OCI-LY7 (cell line): ENCODE results near the gene NR2F2. TPM values are rescaled to one million over a fixed set of nuclear protein-coding genes. Genes with fewer than 3 reads are reported as not detected.

Source experiments
- BruUV-seq: library from RNA; stranded (reverse); fragments of 400-500 nt; replicated peaks from 2 replicates; lab custom pipeline; 2021; lab: Mats Ljungman, UMichigan
- CTCF ChIA-PET: fragments of 300-600 bp; sonication (Branson Sonifier 250); formaldehyde crosslinking; loops from one replicate; lab custom pipeline; 2022; ENCODE audit warnings: antibody characterized with exemption; ENCODE audit not compliant: unreplicated experiment; lab: Charles Lee
- POLR2A ChIA-PET: fragments of 300-600 bp; sonication (Branson Sonifier 250); formaldehyde crosslinking; loops from one replicate; lab custom pipeline; 2022; ENCODE audit warnings: antibody characterized with exemption; lab: Charles Lee
- DNase-seq: peaks from one replicate; pipeline ENCODE4 v3.0.0-alpha.2; 2015; ENCODE audit warnings: low spot score
- H2AFZ ChIP-seq: fragments of 200-600 bp; sonication (generic), shearing (Covaris generic); 2 replicates; pipeline ENCODE4 v1.6.1; 2014; ENCODE audit warnings: mild to moderate bottlenecking, antibody characterized with exemption, low read length, moderate library complexity
- H3K27ac ChIP-seq: fragments of 200-600 bp; sonication (generic); 2 replicates; pipeline ENCODE4 v1.5.1; 2014; ENCODE audit warnings: mixed run types, low read depth, mild to moderate bottlenecking, moderate library complexity, low read length, inconsistent platforms; ENCODE audit not compliant: poor library complexity, severe bottlenecking
- H3K36me3 ChIP-seq: fragments of 200-600 bp; sonication (generic); 2 replicates; pipeline ENCODE4 v1.6.1; 2014; ENCODE audit warnings: mild to moderate bottlenecking, antibody characterized with exemption, low read length, moderate library complexity, mixed read lengths; ENCODE audit not compliant: insufficient read depth
- H3K4me1 ChIP-seq: fragments of 200-600 bp; sonication (generic); 2 replicates; pipeline ENCODE4 v1.5.1; 2014; ENCODE audit warnings: mild to moderate bottlenecking, low read length; ENCODE audit not compliant: insufficient read depth, poor library complexity, severe bottlenecking
- H3K4me2 ChIP-seq: fragments of 200-600 bp; sonication (generic); 2 replicates; pipeline ENCODE4 v1.6.1; 2014; ENCODE audit warnings: mild to moderate bottlenecking, low read length
- H3K4me3 ChIP-seq: fragments of 200-600 bp; sonication (generic); 2 replicates; pipeline ENCODE4 v1.5.1; 2014; ENCODE audit warnings: mild to moderate bottlenecking, low read depth, low read length; ENCODE audit not compliant: poor library complexity, severe bottlenecking
- H3K79me2 ChIP-seq: fragments of 200-600 bp; sonication (generic); 2 replicates; pipeline ENCODE4 v1.6.1; 2016; ENCODE audit warnings: low read depth, mild to moderate bottlenecking, low read length, moderate library complexity, mixed read lengths; ENCODE audit not compliant: insufficient read depth
- H3K9me2 ChIP-seq: fragments of 200-600 bp; sonication (generic); 2 replicates; pipeline ENCODE4 v1.6.1; 2016; ENCODE audit warnings: mild to moderate bottlenecking, low read length, mixed read lengths; ENCODE audit not compliant: insufficient read depth
- H3K9me3 ChIP-seq: fragments of 200-600 bp; sonication (generic); 2 replicates; pipeline ENCODE4 v1.6.1; 2014; ENCODE audit warnings: mild to moderate bottlenecking, mixed run types, low read length, mixed read lengths
- H4K20me1 ChIP-seq: fragments of 200-600 bp; sonication (generic); 2 replicates; pipeline ENCODE4 v1.6.1; 2014; ENCODE audit warnings: mild to moderate bottlenecking, antibody characterized with exemption, low read length, moderate library complexity, mixed read lengths; ENCODE audit not compliant: insufficient read depth
- CTCF ChIP-seq: fragments of 200-600 bp; sonication (generic); conservative IDR thresholded peaks from 2 replicates; pipeline ENCODE4 v1.5.1; 2014; ENCODE audit warnings: mild to moderate bottlenecking, antibody characterized with exemption, low read length, moderate library complexity, mixed read lengths
- EZH2phosphoT487 ChIP-seq: fragments of 200-600 bp; sonication (generic); IDR thresholded peaks from 2 replicates; pipeline ENCODE4 v1.6.1; 2018; ENCODE audit warnings: low read depth, borderline replicate concordance, mild to moderate bottlenecking, mixed run types, antibody characterized with exemption, low read length, moderate library complexity, mixed read lengths
- intact Hi-C: fragments of 100-400 bp; cut with micrococcal nuclease; formaldehyde crosslinking; loops from one replicate; pipeline ENCODE4 v1.10.0; 2022; ENCODE audit not compliant: unreplicated experiment
- total RNA-seq, 2 experiments: library from RNA; depleted of rRNA in 1 of 2; stranded (reverse); fragments of >200 nt in 1 of 2; shearing (Covaris generic) in 1 of 2; gene quantifications; 2 replicates each; pipeline ENCODE4 v1.2.3, GENCODE V29; 2014 to 2022

Gene NR2F2
- total RNA-seq, 2 experiments from 2014 or later = not detected

DNA sequence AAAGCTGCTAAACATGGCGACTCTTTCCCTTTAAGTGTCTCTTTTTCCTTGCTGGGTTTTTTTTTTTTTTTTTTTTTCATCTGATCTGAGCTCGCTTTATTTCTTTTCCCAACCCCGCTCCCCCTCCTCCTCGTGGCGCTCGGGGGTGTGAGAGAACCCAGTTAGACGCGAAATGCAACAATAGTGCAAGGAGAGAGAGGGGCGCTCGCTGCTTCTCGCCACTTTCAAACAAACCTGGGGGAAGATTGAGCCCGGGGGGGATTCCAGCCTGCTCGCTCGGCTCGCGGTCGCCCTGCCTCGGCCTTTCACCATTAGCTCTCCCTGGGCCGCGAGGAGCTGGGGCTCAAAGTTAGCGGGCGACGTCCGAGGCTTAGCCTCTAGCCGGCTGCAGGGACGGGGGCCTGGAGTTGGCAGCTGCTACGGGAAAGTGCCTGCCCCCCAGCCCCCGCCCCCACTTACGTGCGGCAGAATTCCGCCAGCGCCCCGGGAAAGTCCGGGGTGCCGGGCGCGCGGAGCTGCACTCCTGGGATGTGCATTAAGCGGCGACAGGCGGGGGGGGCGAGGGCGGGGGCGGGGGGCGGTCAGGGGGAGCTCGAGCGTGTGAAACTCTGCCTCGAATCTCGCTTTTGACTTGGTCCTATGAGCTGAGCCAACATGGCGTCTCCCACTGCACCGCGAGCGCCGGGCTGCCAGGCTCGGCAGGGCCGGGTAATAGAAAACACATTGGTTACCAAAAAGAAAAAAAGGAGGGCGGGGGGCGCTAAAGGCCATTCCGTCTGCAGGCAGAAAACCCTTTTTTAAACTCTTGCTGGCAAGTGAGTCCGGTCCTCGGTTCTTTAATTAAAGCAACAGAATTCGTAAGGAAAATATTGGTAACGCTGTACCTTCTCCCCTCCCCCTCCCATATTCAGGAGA is 10.4 kb downstream of the NR2F2 start:
- intact Hi-C loops = no loop called here
- Histone ChIP-seq H3K79me2 (no peaks in the 10 kb centered on the region), H3K4me1 (no peaks in the 10 kb centered on the region), H3K27ac (no peak overlapping the region), H4K20me1 (no peaks in the 10 kb centered on the region), H3K9me3 (no peaks in the 10 kb centered on the region), H3K4me2 (no peak overlapping the region), H3K9me2 (no peaks in the 10 kb centered on the region), H2AFZ (no peak overlapping the region), H3K36me3 (no peaks in the 10 kb centered on the region), H3K4me3 (no peak overlapping the region)
- ChIA-PET POLR2A (interaction anchor here (0.6 kb wide), 1 partner anchor 9 kb away, joined by 7 read pairs; no protein-coding TSS in a partner anchor), CTCF (no interaction called here)
- no peak for TF ChIP-seq CTCF
- TF ChIP-seq EZH2phosphoT487 = no peak
- no peak for DNase-seq
- BruUV-seq = no TSS peak

DNA sequence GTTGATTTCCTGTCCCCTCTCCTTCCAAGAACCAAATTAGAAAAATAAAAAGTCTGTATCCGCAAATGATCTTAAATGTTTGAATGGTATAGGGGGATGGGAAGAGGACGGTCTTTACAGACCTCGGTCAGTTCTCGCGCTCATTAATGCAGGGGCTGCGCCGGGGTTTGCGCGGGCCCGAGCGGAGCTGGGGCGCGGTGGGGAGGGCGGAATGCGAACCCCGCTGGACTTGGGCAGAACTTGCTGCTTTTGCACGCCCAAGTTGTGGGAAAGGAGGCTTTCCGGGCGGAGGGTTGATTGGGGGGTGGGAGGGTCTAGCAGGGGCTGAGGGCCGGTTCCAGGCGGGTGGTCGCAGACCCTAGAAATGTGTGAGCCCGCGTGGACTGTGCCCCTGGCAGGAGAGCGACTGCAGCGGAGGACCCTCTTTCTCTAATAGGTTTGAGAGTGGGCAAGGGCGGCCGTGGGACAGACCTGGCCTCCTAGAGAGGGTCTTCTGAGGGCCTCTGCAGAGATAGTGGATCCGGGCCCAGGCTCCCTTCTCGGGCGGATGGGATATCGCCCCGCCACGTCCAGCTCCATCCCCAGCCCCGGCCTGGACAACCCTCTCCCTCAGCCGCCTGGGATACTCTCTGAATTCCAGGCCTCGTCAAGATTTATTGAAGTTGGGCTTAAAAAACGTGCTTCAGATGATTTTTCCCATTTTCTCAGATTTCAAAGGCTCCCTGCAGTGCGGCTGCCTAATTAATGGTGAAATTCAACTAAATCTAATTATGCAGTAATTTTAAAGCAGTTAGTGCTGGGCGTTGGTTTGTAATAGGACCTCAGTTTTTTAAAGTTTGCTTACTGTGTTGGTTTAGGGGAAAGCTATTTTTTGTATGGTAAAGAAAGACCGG is 11.3 kb downstream of the NR2F2 start:
- ChIA-PET POLR2A (no interaction called here), CTCF (no interaction called here)
- Histone ChIP-seq H3K4me1 (no peaks in the 10 kb centered on the region), H3K9me2 (no peaks in the 10 kb centered on the region), H3K79me2 (no peaks in the 10 kb centered on the region), H3K9me3 (no peaks in the 10 kb centered on the region), H3K36me3 (no peaks in the 10 kb centered on the region), H3K4me3 (no peak overlapping the region), H3K27ac (no peak overlapping the region), H3K4me2 (no peak overlapping the region), H2AFZ (no peak overlapping the region), H4K20me1 (no peaks in the 10 kb centered on the region)
- intact Hi-C loops = no loop called here
- no peak for DNase-seq
- TF ChIP-seq CTCF = no peak
- no peak for TF ChIP-seq EZH2phosphoT487
- BruUV-seq = no TSS peak
